GM23338 (cell line): ENCODE measurements around the gene SCG5. TPM values are rescaled to one million over a fixed set of nuclear protein-coding genes. Genes with fewer than 3 reads are reported as not detected.

Source experiments
- ATAC-seq: fragments of 200-7000 bp; cut with Tn5 transposase; 3 replicates; pipeline ENCODE4 v1.9.1; 2020
- DNase-seq: peaks from one replicate; pipeline ENCODE4 v3.0.0-alpha.2; 2015; ENCODE audit warnings: low spot score
- H2AFZ ChIP-seq: fragments of 200-600 bp; sonication (generic); 2 replicates; pipeline ENCODE4 v1.8.0; 2016; ENCODE audit warnings: antibody characterized with exemption, mild to moderate bottlenecking, moderate library complexity
- H3F3A ChIP-seq: fragments of 200-600 bp; sonication (generic); replicated peaks from 2 replicates; pipeline ENCODE4 v1.8.0; 2017; ENCODE audit warnings: antibody characterized with exemption, mixed run types, low read depth
- H3K27ac ChIP-seq: fragments of 200-600 bp; sonication (generic); 2 replicates; pipeline ENCODE4 v1.6.1; 2016; ENCODE audit warnings: low read depth
- H3K27me3 ChIP-seq: fragments of 200-600 bp; sonication (generic); 2 replicates; pipeline ENCODE4 v1.8.0; 2016; ENCODE audit warnings: mild to moderate bottlenecking, mixed run types, moderate library complexity; ENCODE audit not compliant: insufficient read depth
- H3K36me3 ChIP-seq: fragments of 200-600 bp; sonication (generic); 2 replicates; pipeline ENCODE4 v1.8.0; 2016; ENCODE audit warnings: mild to moderate bottlenecking; ENCODE audit not compliant: insufficient read depth
- H3K4me1 ChIP-seq: fragments of 200-600 bp; sonication (generic); 2 replicates; pipeline ENCODE4 v1.8.0; 2016; ENCODE audit warnings: mild to moderate bottlenecking, moderate library complexity; ENCODE audit not compliant: insufficient read depth
- H3K4me2 ChIP-seq: fragments of 200-600 bp; sonication (generic); 2 replicates; pipeline ENCODE4 v1.7.1; 2017; ENCODE audit warnings: mixed run types
- H3K4me3 ChIP-seq: fragments of 200-600 bp; sonication (generic); 2 replicates; pipeline ENCODE4 v1.6.1; 2016; ENCODE audit warnings: mixed run types
- H3K79me2 ChIP-seq: fragments of 200-600 bp; sonication (generic); replicated peaks from 2 replicates; pipeline ENCODE4 v1.8.0; 2017; ENCODE audit warnings: mild to moderate bottlenecking; ENCODE audit not compliant: insufficient read depth
- H3K9me2 ChIP-seq: fragments of 200-600 bp; sonication (generic); 2 replicates; pipeline ENCODE4 v1.8.0; 2017; ENCODE audit not compliant: insufficient read depth
- H4K20me1 ChIP-seq: fragments of 200-600 bp; sonication (generic); replicated peaks from 2 replicates; pipeline ENCODE4 v1.8.0; 2017; ENCODE audit warnings: mild to moderate bottlenecking; ENCODE audit not compliant: insufficient read depth
- H3K27ac Mint-ChIP-seq: 2 replicates; pipeline ENCODE4 v1.8.0; 2020; ENCODE audit warnings: inconsistent platforms, mild to moderate bottlenecking, moderate library complexity, mixed read lengths
- H3K27me3 Mint-ChIP-seq: 3 replicates; pipeline ENCODE4 v1.8.0; 2022; ENCODE audit warnings: low read depth, mild to moderate bottlenecking, moderate library complexity, mixed read lengths, inconsistent platforms; ENCODE audit not compliant: insufficient read depth, poor library complexity
- H3K36me3 Mint-ChIP-seq: 3 replicates; pipeline ENCODE4 v1.8.0; 2021; ENCODE audit warnings: low read depth, mild to moderate bottlenecking, inconsistent platforms, moderate library complexity, mixed read lengths
- H3K4me1 Mint-ChIP-seq: 3 replicates; pipeline ENCODE4 v1.8.0; 2020; ENCODE audit warnings: mild to moderate bottlenecking, inconsistent platforms, mixed read lengths
- H3K4me3 Mint-ChIP-seq: 3 replicates; pipeline ENCODE4 v1.8.0; 2021; ENCODE audit warnings: moderate library complexity, mild to moderate bottlenecking, inconsistent platforms, mixed read lengths
- H3K9me3 Mint-ChIP-seq: 3 replicates; pipeline ENCODE4 v1.8.0; 2020; ENCODE audit warnings: moderate library complexity, mild to moderate bottlenecking, inconsistent platforms, mixed read lengths
- CTCF ChIP-seq, 2 experiments: fragments of 200-600 bp in 1 of 2; sonication (generic) in 1 of 2; conservative IDR thresholded peaks; 2 replicates each; pipeline versions ENCODE4 v1.5.1 to v1.6.1; 2016 to 2017; ENCODE audit warnings: antibody characterized with exemption in 2 of 2, low read depth in 2 of 2, mild to moderate bottlenecking in 2 of 2, moderate library complexity in 1 of 2
- ETS1 ChIP-seq: IDR thresholded peaks from 2 replicates; pipeline ENCODE4 v1.6.1; 2016; ENCODE audit warnings: antibody characterized with exemption
- EZH2 ChIP-seq: fragments of 200-600 bp; sonication (generic); IDR thresholded peaks from one replicate; pipeline ENCODE4 v1.8.0; 2017; ENCODE audit warnings: antibody characterized with exemption, mild to moderate bottlenecking, low read depth; ENCODE audit not compliant: unreplicated experiment
- JUNB ChIP-seq: IDR thresholded peaks from one replicate; pipeline ENCODE4 v1.6.1; 2016; ENCODE audit warnings: antibody characterized with exemption; ENCODE audit not compliant: unreplicated experiment
- POLR2AphosphoS5 ChIP-seq: IDR thresholded peaks from 2 replicates; pipeline ENCODE4 v1.6.1; 2016; ENCODE audit warnings: antibody characterized with exemption, low read depth
- REST ChIP-seq: IDR thresholded peaks from one replicate; pipeline ENCODE4 v1.6.1; 2018; ENCODE audit warnings: antibody characterized with exemption; ENCODE audit not compliant: unreplicated experiment
- ZNF114 ChIP-seq: fragments of 250-450 bp; sonication (Bioruptor Pico); IDR thresholded peaks from 2 replicates; pipeline ENCODE4 v1.5.0; 2020; ENCODE audit warnings: mild to moderate bottlenecking, moderate library complexity
- ZNF331 ChIP-seq: fragments of 250-450 bp; sonication (Bioruptor Pico); IDR thresholded peaks from 2 replicates; pipeline ENCODE4 v1.5.0; 2020; ENCODE audit warnings: low read depth, mild to moderate bottlenecking, moderate library complexity
- ZNF462 ChIP-seq: fragments of 250-450 bp; sonication (Bioruptor Pico); IDR thresholded peaks from 2 replicates; pipeline ENCODE4 v1.5.0; 2020; ENCODE audit warnings: mild to moderate bottlenecking, moderate library complexity
- polyA plus RNA-seq: library from polyadenylated mRNA; unstranded; fragments of >200 nt; fragmentation: Nextera tagmentation; extraction: Ambion mirVana; gene quantifications from 2 replicates; pipeline ENCODE4 v1.2.1, GENCODE V29; 2016
- total RNA-seq: library from RNA; depleted of rRNA; stranded (reverse); fragments of >200 nt; shearing (Covaris generic); gene quantifications from 2 replicates; pipeline ENCODE4 v1.2.3, GENCODE V29; 2014

SCG5 gene
- total and polyA plus RNA-seq, 2 experiments from 2014 or later: 48.1 to 73.3 TPM

- Mint-ChIP-seq H3K4me3 (no peak overlapping the region), H3K9me3 (no peaks in the 10 kb centered on the region; the same call in 2 of the 3 replicates), H3K27ac (no peak overlapping the region), H3K27me3 (peaks cover 1% of the 10 kb centered on the region), H3K4me1 (peaks cover 22% of the 10 kb centered on the region), H3K36me3 (no peaks in the 10 kb centered on the region)
- Histone ChIP-seq H2AFZ (no peak overlapping the region), H3K27me3 (no peaks in the 10 kb centered on the region), H3K36me3 (no peaks in the 10 kb centered on the region), H3F3A (no peaks in the 10 kb centered on the region), H3K79me2 (no peaks in the 10 kb centered on the region), H3K9me2 (no peaks in the 10 kb centered on the region), H3K4me3 (no peak overlapping the region), H3K4me2 (no peak overlapping the region), H3K27ac (no peak overlapping the region), H4K20me1 (no peaks in the 10 kb centered on the region), H3K4me1 (peaks cover 11% of the 10 kb centered on the region)
- no peak for TF ChIP-seq REST
- no peak for TF ChIP-seq ZNF114 (CRISPR knock-in tag)
- ATAC-seq (no peak), DNase-seq (no peak)
Observed at GRCh38 chr15:32732574-32733157, 91.2 kb downstream of the SCG5 start.

- no peaks in the 10 kb centered on the region for H3K36me3 Mint-ChIP-seq
- Histone ChIP-seq H3K27me3 (no peaks in the 10 kb centered on the region), H3K27ac (no peak overlapping the region), H3F3A (no peaks in the 10 kb centered on the region), H3K36me3 (no peaks in the 10 kb centered on the region), H2AFZ (no peak overlapping the region), H3K4me1 (peaks cover 11% of the 10 kb centered on the region), H3K79me2 (no peaks in the 10 kb centered on the region), H3K4me2 (no peak overlapping the region), H3K9me2 (no peaks in the 10 kb centered on the region), H3K4me3 (no peak overlapping the region), H4K20me1 (no peaks in the 10 kb centered on the region)
- no peak overlapping the region for H3K4me3 Mint-ChIP-seq
- H3K9me3 Mint-ChIP-seq: no peaks in the 10 kb centered on the region; the same call in 2 of the 3 replicates
- no peak for DNase-seq
- no peak overlapping the region for H3K27ac Mint-ChIP-seq
- peaks cover 1% of the 10 kb centered on the region for H3K27me3 Mint-ChIP-seq
- no peak for ATAC-seq
- peaks cover 22% of the 10 kb centered on the region for H3K4me1 Mint-ChIP-seq
- no peak for TF ChIP-seq ZNF331 (CRISPR knock-in tag)
- TF ChIP-seq EZH2: no peak
- no peak for TF ChIP-seq ZNF462
- no peak for TF ChIP-seq JUNB
- no peak for TF ChIP-seq CTCF (conservative IDR thresholded peaks at IDR 0.05; ENCODE audit: low read depth in 2 of 2)
- TF ChIP-seq POLR2AphosphoS5: no peak
- TF ChIP-seq ETS1: no peak
- no peak for TF ChIP-seq ZNF114 (CRISPR knock-in tag)
Observed at GRCh38 chr15:32733281-32733680, 91.8 kb downstream of the SCG5 start.
